ENCODE data around the gene C1QTNF12.

C1QTNF12 gene

DNA sequence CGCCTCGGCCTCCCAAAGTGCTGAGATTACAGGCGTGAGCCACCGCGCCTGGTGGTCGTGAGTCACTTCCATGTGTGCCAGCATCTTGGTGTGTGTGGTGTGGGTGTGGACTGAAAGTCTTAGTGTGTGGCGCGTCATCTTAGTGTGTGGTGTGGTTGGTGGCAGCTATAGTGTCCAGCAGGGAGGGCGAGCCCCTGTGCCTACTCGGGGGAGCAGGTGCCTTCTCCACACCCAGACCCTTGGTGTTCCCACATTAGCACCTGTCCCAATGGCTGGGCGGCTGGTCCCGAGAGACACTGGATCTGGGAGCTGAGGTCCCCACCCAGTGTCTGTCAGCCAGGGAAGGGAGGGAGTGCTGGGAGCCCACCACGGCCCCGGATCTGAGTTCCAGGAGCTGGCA is 36.5 kb upstream of the C1QTNF12 start:
- peak; percentile 41 for DNase-seq (ENCODE audit: low spot score)
- no peak for FAIRE-seq

DNA sequence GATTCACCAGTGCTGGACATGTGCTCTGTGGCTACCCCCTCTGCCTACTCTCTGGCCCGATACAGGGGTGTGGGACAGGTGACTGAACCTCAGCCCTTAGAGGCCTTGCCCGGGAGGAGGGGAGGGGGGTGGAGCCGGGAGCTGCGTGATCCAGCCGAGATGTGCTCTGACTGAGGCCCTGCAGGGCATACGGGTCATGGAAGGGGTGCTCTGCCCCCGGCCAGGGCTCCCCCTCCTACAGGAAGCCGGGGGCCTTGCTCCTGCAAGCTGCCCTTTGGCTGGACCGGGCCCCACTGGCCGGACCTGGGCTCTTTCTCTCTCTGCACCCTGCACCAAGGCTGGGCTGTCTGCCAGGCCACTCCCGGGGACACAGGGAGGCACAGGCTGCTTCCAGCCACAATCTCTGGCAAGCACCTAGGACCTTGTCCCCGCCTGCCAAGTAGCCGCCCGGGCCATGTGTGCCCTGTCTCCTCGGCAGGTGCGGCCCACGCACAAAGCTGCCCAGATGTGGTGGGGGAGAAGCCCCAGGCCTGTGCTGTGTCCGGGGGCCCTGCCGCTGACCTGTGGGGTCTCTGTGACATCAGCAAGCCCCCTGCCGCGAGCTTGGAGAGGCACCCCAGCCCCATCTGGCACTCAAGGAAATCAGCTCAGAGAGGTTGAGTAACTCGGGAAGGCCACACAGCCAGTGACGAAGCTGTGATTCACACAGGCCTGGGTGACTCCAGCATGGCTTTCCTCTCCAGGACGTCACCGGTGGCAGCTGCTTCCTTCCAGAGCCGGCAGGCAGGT is 35.2 kb upstream of the C1QTNF12 start:
- DNase-seq (ENCODE audit: low spot score): peak; percentile 83
- no peak for FAIRE-seq

DNA sequence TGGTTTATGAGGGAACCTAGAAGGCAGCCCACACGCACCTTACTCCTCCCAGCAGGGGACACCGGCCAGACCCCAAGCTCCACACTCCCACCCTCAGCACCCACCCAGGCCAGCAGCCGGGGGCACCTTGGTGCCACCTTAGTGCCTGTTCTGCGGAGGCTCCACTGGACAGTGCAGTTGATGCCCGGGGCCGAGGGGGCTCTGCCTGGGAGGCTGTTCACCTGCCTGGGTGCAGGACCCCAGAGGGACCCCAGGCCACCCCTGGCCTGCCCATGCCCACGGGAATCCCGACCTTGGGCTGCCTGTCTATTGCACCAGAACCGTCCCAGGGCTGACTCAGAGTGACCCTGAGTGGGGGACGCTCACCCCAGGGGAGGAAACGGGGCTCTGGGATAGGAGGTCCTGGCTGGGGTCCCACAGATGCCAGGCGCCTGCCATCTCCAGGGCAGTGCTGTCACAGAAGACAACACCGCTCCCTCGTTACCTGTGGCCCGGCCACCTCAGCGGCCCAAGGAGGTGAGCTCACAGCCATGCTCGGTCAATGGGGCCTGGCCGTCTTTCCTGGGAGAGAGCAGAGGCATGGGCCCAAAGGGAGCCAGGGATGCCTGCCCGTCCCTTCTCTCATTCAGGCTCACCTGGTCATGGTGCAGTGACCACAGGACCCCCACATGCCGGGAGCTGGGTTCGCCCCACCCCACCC is 34.4 kb upstream of the C1QTNF12 start:
- no peak for FAIRE-seq
- no peak for DNase-seq (ENCODE audit: low spot score)

- FAIRE-seq (no peak), DNase-seq (ENCODE audit: low spot score) (no peak)
Observed at GRCh38 chr1:1279028-1279427, 32.5 kb upstream of the C1QTNF12 start.

DNA sequence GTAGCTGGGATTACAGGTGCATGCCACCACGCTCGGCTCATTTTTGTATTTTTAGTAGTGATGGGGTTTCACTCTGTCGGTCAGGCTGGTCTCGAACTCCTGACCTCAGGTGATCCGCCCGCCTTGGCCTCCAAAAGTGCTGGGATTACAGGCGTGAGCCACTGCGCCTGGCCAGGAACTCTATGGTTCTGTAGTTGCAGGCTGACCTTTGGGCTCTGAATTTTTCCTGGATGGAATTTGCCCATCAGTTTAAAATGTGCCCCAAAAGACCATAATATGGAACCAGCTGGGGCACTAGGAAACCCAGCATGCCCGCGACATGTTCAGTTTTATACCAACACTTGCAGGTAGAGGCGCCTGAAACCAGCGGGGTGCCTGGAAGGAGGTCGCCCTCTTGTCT is 32.1 kb upstream of the C1QTNF12 start:
- DNase-seq (ENCODE audit: low spot score): no peak
- FAIRE-seq: no peak

DNA sequence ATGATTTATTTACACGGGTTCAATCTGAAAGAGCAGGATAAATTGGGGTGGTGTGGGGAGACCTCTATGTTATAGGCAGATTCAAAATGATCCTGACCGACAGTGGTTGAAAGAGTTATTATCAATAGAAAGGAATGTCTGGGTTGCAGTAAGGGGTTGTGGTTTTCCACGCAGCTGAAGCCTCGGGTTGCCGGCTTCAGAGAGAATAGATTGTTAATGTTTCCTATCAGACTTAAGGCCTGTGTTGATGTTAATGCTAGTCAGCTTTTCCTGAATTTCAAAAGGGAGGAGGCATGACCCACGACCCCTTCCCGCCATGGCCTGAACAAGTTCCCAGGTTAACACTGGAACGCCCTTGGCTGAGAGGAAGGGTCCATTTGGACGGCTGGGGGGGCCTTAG is 29.3 kb upstream of the C1QTNF12 start:
- FAIRE-seq (no peak), DNase-seq (ENCODE audit: low spot score) (no peak)

DNA sequence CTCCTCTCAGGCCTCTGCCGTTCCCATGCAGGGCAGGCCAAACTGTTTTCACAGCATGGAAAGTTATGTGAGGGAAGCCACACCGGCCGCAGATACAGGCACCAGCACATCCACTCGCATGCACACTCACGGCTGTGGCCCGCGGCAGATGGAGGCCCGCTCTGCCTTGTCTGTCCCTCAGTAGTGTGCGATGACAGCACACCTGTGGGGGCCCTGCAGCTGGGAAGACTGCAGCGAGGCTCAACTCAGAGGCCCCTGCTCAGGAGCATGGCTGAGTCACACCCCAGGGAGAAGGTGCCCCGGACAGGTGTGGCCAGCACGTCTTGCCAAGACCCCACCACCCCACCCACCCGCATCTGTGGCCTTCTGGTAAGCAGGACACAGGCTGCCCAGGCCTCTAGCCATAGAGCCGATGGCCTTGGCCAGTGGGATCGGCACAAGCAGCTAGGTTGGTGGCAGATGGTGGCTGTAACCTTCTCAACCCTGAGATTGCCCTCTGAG is 28.5 kb upstream of the C1QTNF12 start:
- FAIRE-seq: no peak
- no peak for DNase-seq (ENCODE audit: low spot score)

- no peak for FAIRE-seq
- DNase-seq (ENCODE audit: low spot score): no peak
Observed at GRCh38 chr1:1274299-1274930, 27.9 kb upstream of the C1QTNF12 start.

GRCh38 chr1:1273512-1274298 is 27.2 kb upstream of the C1QTNF12 start, which contains the start of gene UBE2J2:
Gene UBE2J2, minus strand, starts transcription at chr1:1273854. Its CDS starts 5,862 bp downstream, at chr1:1267992.
- FAIRE-seq: no peak
- peak; percentile 74 for DNase-seq (ENCODE audit: low spot score)

DNA sequence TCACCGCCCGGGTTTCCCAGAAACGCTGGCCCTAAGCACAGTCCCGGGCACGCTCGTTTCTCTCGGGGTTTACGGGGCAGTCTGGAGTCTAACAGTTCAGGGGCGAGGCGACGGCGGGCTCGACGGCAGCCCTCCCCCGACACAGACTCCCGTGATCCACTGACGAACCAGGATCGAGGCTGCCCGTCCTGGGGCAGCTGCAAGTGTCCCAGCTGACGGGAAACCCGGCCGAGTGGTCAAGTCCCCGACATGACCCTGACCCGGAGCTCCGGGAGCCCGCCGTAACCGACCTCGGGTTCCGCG is 26.6 kb upstream of the C1QTNF12 start:
- no peak for DNase-seq (ENCODE audit: low spot score)
- FAIRE-seq: no peak

DNA sequence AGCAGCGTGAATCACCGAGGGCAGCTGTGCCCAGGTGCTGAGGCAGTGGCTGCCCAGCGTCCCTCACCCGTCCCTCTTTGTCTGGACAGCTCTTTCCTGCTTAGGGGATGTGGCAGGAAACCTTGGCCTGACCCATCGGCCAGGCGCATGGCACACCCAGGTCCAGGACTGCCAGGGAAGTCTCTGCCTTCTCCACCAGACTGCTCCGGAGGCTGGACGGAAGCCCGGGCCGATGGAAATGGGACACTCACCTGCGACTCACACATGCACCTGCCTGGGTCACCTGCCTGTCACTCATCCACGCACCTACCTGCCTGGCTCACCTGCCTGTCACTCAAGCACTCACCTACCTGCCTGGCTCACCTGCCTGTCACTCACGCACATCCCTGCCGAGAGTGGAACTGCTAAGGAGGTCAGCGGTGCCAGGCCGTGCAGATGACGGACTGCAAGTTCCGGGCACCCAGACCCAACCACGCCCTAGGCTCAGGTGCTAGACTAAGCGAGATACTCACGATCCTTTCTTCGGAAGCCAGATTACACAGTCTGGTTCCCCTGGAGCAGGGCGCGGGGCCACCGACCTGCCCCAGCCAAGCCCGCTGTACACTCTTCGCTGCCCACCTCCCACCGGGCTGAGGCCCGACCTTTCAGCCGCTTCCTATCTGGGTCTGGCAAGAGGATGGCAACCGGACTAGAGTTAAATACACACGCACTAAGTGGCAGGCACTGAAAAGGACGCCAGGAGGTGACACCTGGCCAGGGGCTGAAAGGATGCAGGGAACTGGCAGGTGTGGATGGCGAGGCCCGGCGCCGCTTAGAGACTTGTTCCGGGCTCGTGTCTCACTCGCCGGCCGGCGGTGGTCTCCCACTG is 26.1 kb upstream of the C1QTNF12 start:
- DNase-seq (ENCODE audit: low spot score) (peak; percentile 31), FAIRE-seq (no peak)

DNA sequence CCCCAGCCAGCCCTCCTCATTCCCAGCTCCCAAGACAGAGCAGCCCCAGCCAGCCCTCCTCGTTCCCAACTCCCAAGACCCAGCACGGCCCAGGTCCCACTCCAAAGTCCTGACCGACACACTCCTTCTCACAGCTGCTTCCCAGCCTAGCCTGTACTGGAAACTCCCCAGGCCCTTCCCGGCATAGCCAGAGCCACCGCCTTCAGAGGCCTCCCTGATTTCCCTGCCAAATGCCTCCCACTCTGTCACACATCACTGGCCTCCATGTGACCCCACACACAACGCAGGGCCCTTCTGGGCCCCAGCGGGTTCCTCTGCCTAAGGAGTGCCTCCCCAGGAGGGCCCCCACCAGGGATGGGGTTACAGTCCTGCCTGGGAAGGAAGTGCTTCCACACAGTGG is 24.3 kb upstream of the C1QTNF12 start:
- no peak for DNase-seq (ENCODE audit: low spot score)
- FAIRE-seq: no peak

DNA sequence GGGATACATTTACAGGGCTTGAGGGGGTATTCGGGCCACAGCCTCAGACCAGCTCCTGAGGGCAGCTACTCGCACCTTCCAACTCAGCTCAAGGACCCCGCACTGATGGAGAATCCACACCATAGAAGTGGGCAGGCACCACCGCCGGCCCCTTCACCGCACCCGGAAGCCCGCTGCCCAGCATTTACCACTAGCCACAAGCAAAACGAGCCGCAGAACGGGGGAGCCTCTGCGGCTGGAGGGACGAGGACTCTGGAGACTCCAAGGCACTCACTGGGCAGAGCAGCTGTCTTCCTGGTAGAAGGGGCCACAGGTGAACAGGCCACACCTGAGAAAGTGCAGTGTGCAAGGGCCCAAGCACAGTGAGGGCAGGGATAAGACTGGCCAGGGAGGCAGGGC is 21.8 kb upstream of the C1QTNF12 start:
- no peak for FAIRE-seq

GRCh38 chr1:1267488-1268283 is 21.2 kb upstream of the C1QTNF12 start:
- DNase-seq (ENCODE audit: low spot score): no peak
- FAIRE-seq: no peak

More for the DNA sequence above, 21.8 kb upstream of the C1QTNF12 start:
- no peak for DNase-seq (ENCODE audit: low spot score)

DNA sequence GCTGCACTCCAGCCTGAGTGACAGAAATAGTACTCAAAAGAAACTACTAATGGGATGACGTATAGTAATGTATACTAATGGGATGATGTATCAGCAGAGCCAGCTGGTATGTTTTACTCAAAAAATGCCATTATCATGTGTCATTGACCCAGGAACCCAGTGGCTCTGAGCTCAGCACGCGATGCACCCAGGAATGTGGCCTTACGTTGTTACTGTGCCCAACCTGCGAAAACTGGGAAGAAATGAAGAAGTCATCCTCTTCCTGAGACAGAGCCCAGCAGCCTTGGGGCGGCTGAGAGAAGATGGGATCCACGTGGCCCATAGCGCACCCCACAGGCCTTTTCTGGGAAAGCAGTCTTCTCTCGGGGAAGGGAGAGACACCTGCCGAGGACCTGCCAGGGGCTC is 18.3 kb upstream of the C1QTNF12 start:
- DNase-seq (ENCODE audit: low spot score) (peak; percentile 99), FAIRE-seq (peak; percentile 97)

- no peak for DNase-seq (ENCODE audit: low spot score)
- no peak for FAIRE-seq
Observed at GRCh38 chr1:1264026-1264425, 17.5 kb upstream of the C1QTNF12 start.

- DNase-seq (ENCODE audit: low spot score): no peak
- no peak for FAIRE-seq
Observed at GRCh38 chr1:1262758-1263157, 16.2 kb upstream of the C1QTNF12 start.

GRCh38 chr1:1262071-1262470 is 15.5 kb upstream of the C1QTNF12 start:
- no peak for FAIRE-seq
- no peak for DNase-seq (ENCODE audit: low spot score)

GRCh38 chr1:1260843-1261560 is 14.5 kb upstream of the C1QTNF12 start:
- DNase-seq (ENCODE audit: low spot score) (no peak), FAIRE-seq (no peak)
